ENCODE results near the gene CLDN20.

- TF ChIP-seq EGR1 (IDR thresholded peaks at IDR 0.05; ENCODE audit: borderline replicate concordance, low read depth, low read length) (no peak), POLR2AphosphoS5 (IDR thresholded peaks at IDR 0.05; ENCODE audit: low read depth, low read length) (no peak), RNF2 (IDR thresholded peaks at IDR 0.05; ENCODE audit: borderline replicate concordance, low read depth, low read length, missing control alignments, poor library complexity, severe bottlenecking) (no peak), ZNF274 (IDR thresholded peaks at IDR 0.05; ENCODE audit: borderline replicate concordance, extremely low read depth, low read length) (no peak), BRCA1 (IDR thresholded peaks at IDR 0.05; ENCODE audit: low read depth, low read length) (no peak), SP2 (IDR thresholded peaks at IDR 0.05; ENCODE audit: low read length) (no peak)
- TF ChIP-seq, protein P1, sequence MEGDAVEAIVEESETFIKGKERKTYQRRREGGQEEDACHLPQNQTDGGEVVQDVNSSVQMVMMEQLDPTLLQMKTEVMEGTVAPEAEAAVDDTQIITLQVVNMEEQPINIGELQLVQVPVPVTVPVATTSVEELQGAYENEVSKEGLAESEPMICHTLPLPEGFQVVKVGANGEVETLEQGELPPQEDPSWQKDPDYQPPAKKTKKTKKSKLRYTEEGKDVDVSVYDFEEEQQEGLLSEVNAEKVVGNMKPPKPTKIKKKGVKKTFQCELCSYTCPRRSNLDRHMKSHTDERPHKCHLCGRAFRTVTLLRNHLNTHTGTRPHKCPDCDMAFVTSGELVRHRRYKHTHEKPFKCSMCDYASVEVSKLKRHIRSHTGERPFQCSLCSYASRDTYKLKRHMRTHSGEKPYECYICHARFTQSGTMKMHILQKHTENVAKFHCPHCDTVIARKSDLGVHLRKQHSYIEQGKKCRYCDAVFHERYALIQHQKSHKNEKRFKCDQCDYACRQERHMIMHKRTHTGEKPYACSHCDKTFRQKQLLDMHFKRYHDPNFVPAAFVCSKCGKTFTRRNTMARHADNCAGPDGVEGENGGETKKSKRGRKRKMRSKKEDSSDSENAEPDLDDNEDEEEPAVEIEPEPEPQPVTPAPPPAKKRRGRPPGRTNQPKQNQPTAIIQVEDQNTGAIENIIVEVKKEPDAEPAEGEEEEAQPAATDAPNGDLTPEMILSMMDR (IDR thresholded peaks at IDR 0.05; ENCODE audit: control extremely low read depth in 1 of 3, insufficient read depth in 1 of 3, low read depth in 1 of 3, low read length in 3 of 3), result no peak
Measured at GRCh38 chr6:155309150-155309549, 45.3 kb downstream of the CLDN20 start.

Data from H1 (cell line).